GM23248 (cell line): ENCODE results near the gene CACNB2. TPM values are rescaled to one million over a fixed set of nuclear protein-coding genes. Genes with fewer than 3 reads are reported as not detected.

Experiments used
- DNase-seq: peaks from one replicate; pipeline ENCODE4 v3.0.0-alpha.2; 2015
- H2AFZ ChIP-seq: fragments of 200-600 bp; sonication (generic); 2 replicates; pipeline ENCODE4 v1.6.1; 2016; ENCODE audit warnings: antibody characterized with exemption
- H3F3A ChIP-seq: fragments of 200-600 bp; sonication (generic); 2 replicates; pipeline ENCODE4 v1.6.1; 2016; ENCODE audit warnings: mild to moderate bottlenecking, antibody characterized with exemption, mixed run types; ENCODE audit not compliant: insufficient read depth
- H3K27ac ChIP-seq: fragments of 200-600 bp; sonication (generic); 2 replicates; pipeline ENCODE4 v1.5.1; 2016; ENCODE audit warnings: mild to moderate bottlenecking
- H3K27me3 ChIP-seq: fragments of 200-600 bp; sonication (generic); replicated peaks from 2 replicates; pipeline ENCODE4 v1.6.1; 2016; ENCODE audit warnings: mild to moderate bottlenecking; ENCODE audit not compliant: insufficient read depth
- H3K36me3 ChIP-seq: fragments of 200-600 bp; sonication (generic); 2 replicates; pipeline ENCODE4 v1.6.1; 2016; ENCODE audit warnings: low read depth, mild to moderate bottlenecking
- H3K4me1 ChIP-seq: fragments of 200-600 bp; sonication (generic); 2 replicates; pipeline ENCODE4 v1.6.1; 2016; ENCODE audit warnings: mild to moderate bottlenecking; ENCODE audit not compliant: insufficient read depth
- H3K4me2 ChIP-seq: fragments of 200-600 bp; sonication (generic); one replicate; pipeline ENCODE4 v1.6.1; 2016; ENCODE audit warnings: mild to moderate bottlenecking; ENCODE audit not compliant: unreplicated experiment
- H3K4me3 ChIP-seq: fragments of 200-600 bp; sonication (generic); 2 replicates; pipeline ENCODE4 v1.5.1; 2016; ENCODE audit warnings: mild to moderate bottlenecking
- H3K79me2 ChIP-seq: fragments of 200-600 bp; sonication (generic); 2 replicates; pipeline ENCODE4 v1.6.1; 2016; ENCODE audit warnings: mild to moderate bottlenecking; ENCODE audit not compliant: insufficient read depth
- H3K9ac ChIP-seq: fragments of 200-600 bp; sonication (generic); 2 replicates; pipeline ENCODE4 v1.6.1; 2016; ENCODE audit warnings: mild to moderate bottlenecking
- H3K9me2 ChIP-seq: fragments of 200-600 bp; sonication (generic); 2 replicates; pipeline ENCODE4 v1.6.1; 2016; ENCODE audit warnings: mixed run types, mild to moderate bottlenecking, moderate library complexity; ENCODE audit not compliant: insufficient read depth
- H3K9me3 ChIP-seq: fragments of 200-600 bp; sonication (generic); one replicate; pipeline ENCODE4 v1.6.1; 2017; ENCODE audit warnings: low read depth
- H4K20me1 ChIP-seq: fragments of 200-600 bp; sonication (generic); 2 replicates; pipeline ENCODE4 v1.6.0; 2016; ENCODE audit not compliant: insufficient read depth
- EZH2 ChIP-seq: fragments of 200-600 bp; sonication (generic); IDR thresholded peaks from 2 replicates; pipeline ENCODE4 v1.6.1; 2018; ENCODE audit warnings: antibody characterized with exemption, mild to moderate bottlenecking; ENCODE audit not compliant: insufficient read depth, poor library complexity, severe bottlenecking
- EZH2phosphoT487 ChIP-seq: fragments of 200-600 bp; sonication (generic); IDR thresholded peaks from 2 replicates; pipeline ENCODE4 v1.6.1; 2018; ENCODE audit warnings: antibody characterized with exemption, moderate library complexity, mild to moderate bottlenecking, low read depth; ENCODE audit not compliant: insufficient read depth
- WGBS, 2 experiments: methylation state at CpG; one replicate each; pipeline ENCODE4 v1.1.6; 2015 to 2017; ENCODE audit warnings: low lambda C conversion rate in 2 of 2, low coverage in 1 of 2; ENCODE audit errors: missing lambda C conversion rate in 2 of 2; 5-methylcytosine and 5-hydroxymethylcytosine counted together
- in situ Hi-C: fragments of 300-500 bp; cut with MboI; formaldehyde crosslinking; loops from 2 replicates; pipeline ENCODE4 v1.15.0; 2020
- polyA plus RNA-seq: library from polyadenylated mRNA; unstranded; fragments of >200 nt; fragmentation: Nextera tagmentation; extraction: Ambion mirVana; gene quantifications from 2 replicates; pipeline ENCODE4 v1.2.1, GENCODE V29; 2016
- total RNA-seq: library from RNA; depleted of rRNA; stranded (reverse); fragments of >200 nt; shearing (Covaris generic); gene quantifications from 2 replicates; pipeline ENCODE4 v1.2.3, GENCODE V29; 2014

Gene CACNB2
- total and polyA plus RNA-seq, 2 experiments from 2014 or later = 0.31 to 0.32 TPM

DNA sequence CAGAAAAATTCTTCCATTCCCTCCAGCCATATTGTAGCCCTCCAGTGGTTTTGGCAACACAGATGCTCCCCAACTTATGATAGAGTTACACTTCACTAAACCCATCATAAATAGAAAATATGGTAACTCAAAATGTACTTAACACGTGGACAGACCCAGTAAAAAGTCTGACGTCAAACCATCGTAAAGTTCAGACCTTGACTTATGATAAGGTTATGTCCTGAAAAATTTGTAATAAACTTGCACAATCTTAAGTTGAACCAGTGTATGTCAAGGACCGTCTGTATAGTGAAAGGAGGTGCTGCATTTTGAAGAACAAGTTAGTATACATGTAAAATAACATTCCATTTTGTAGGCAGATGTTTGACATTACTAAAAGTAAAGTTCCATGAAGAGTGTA, 368.4 kb downstream of the CACNB2 start:
- TF ChIP-seq EZH2 = no peak
- TF ChIP-seq EZH2phosphoT487 = no peak
- Histone ChIP-seq H3K79me2 (no peaks in the 10 kb centered on the region), H3K4me3 (no peak overlapping the region), H2AFZ (no peak overlapping the region), H3K27me3 (no peaks in the 10 kb centered on the region), H3K9ac (no peak overlapping the region), H3F3A (no peaks in the 10 kb centered on the region), H3K27ac (no peak overlapping the region), H3K9me2 (0 out of 2 replicates have a peak, but pooled peaks cover 4% of the 10 kb centered on the region), H3K4me2 (no peak overlapping the region), H3K36me3 (no peaks in the 10 kb centered on the region), H3K4me1 (no peaks in the 10 kb centered on the region; the same call in 1 of the 2 replicates), H3K9me3 (no peaks in the 10 kb centered on the region), H4K20me1 (no peaks in the 10 kb centered on the region)
- no peak for DNase-seq
- in situ Hi-C loops = no loop called here
- WGBS, 2 experiments = 60 to 67% methylated on average over 4 of the region's 4 CpGs

DNA sequence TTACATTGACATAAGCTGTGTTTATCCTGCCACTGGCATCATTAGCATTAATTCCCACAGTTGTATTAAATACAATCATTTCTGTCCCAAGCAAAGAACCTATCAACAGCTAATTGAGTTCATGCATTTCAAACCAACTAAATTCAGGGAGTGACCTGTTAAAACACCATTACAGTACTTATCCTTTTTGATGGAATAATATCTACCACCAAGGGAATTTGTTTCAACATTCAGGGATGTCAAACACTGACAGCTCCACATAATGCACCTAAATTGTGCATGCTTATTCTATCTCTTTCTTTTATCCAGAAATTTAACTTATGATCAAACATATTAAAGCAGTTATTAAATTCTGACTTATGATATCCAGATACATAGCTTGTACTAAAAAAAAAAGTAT, 374.3 kb downstream of the CACNB2 start:
- in situ Hi-C loops = no loop called here
- H2AFZ ChIP-seq = no peak overlapping the region
- H3K9me2 ChIP-seq = 0 out of 2 replicates have a peak, but pooled peaks cover 4% of the 10 kb centered on the region
- H3K27me3 ChIP-seq = no peaks in the 10 kb centered on the region
- no peak overlapping the region for H3K4me3 ChIP-seq
- no peak for DNase-seq
- H3K4me2 ChIP-seq = no peak overlapping the region
- H3K36me3 ChIP-seq = no peaks in the 10 kb centered on the region
- H3K9ac ChIP-seq = no peak overlapping the region
- TF ChIP-seq EZH2phosphoT487 (no peak), EZH2 (no peak)
- H3K9me3 ChIP-seq = no peaks in the 10 kb centered on the region
- no peak overlapping the region for H3K27ac ChIP-seq
- H3F3A ChIP-seq = no peaks in the 10 kb centered on the region
- no peaks in the 10 kb centered on the region for H3K4me1 ChIP-seq
- H3K79me2 ChIP-seq = no peaks in the 10 kb centered on the region
- H4K20me1 ChIP-seq = no peaks in the 10 kb centered on the region

DNA sequence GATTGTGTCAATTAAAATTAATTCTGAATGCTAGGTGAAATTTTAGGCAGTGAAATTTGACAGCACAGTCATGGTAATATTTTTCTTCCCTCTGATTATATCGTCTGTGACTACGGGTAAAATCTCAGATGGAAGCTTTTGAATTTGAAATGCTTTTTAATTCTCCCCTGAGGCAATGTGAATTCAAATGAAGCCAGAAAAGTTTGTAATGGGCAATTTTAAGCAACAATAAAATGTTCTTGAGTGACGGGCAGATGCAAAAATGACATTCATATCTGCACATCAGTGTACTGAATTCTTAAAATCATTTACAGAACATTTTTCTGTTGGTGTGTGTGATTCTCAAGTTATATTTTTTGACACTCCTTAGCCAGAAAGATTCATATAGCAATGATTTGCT, 376.6 kb downstream of the CACNB2 start:
- Histone ChIP-seq H3K4me3 (no peak overlapping the region), H3K9me3 (no peaks in the 10 kb centered on the region), H3F3A (no peaks in the 10 kb centered on the region), H3K9me2 (0 out of 2 replicates have a peak, but pooled peaks cover 4% of the 10 kb centered on the region), H3K9ac (no peak overlapping the region), H4K20me1 (no peaks in the 10 kb centered on the region), H3K27me3 (no peaks in the 10 kb centered on the region), H3K4me1 (no peaks in the 10 kb centered on the region), H3K79me2 (no peaks in the 10 kb centered on the region), H2AFZ (no peak overlapping the region), H3K4me2 (no peak overlapping the region), H3K36me3 (no peaks in the 10 kb centered on the region), H3K27ac (no peak overlapping the region)
- TF ChIP-seq EZH2phosphoT487 (no peak), EZH2 (no peak)
- in situ Hi-C loops = no loop called here
- WGBS, 2 experiments = 63 to 68% methylated on average over 3 of the region's 3 CpGs
- DNase-seq = no peak

DNA sequence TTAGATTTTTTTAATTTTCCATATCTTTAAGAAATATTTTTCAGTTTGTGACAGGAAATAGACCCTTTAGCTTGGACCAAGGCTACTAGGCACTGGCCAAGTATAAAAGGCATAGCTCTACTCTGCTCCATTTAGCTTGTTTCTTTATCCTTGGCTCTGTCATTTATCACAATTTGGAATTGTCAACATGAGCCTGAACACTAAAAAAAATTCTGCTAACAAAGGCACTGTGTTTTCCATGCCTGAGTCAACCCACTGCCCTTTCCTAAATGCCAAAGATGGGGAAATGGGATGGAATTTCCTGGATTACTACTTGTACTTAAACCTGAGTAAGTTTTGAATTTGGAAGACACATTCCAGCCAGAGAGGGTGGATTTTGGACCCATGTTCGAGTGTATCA, 382.8 kb downstream of the CACNB2 start:
- in situ Hi-C loops = loop anchor here (10.0 kb wide), 1 partner anchor 72 kb away; no protein-coding TSS in a partner anchor
- Histone ChIP-seq H2AFZ (0 out of 2 replicates have a peak overlapping the region, but pooled peaks have one; percentile 38), H4K20me1 (no peaks in the 10 kb centered on the region), H3K4me2 (peak overlapping the region; percentile 10), H3K36me3 (no peaks in the 10 kb centered on the region), H3K9ac (no peak overlapping the region), H3K9me3 (no peaks in the 10 kb centered on the region), H3K9me2 (no peaks in the 10 kb centered on the region), H3K4me3 (no peak overlapping the region), H3K27ac (no peak overlapping the region), H3F3A (0 out of 2 replicates have a peak, but pooled peaks cover 3% of the 10 kb centered on the region), H3K79me2 (no peaks in the 10 kb centered on the region), H3K4me1 (peaks cover 10% of the 10 kb centered on the region), H3K27me3 (no peaks in the 10 kb centered on the region)
- peak; percentile 25 for DNase-seq
- WGBS, 2 experiments = 3 to 13% methylated on average over 1 of the region's 1 CpG
- TF ChIP-seq EZH2 (no peak), EZH2phosphoT487 (no peak)

DNA sequence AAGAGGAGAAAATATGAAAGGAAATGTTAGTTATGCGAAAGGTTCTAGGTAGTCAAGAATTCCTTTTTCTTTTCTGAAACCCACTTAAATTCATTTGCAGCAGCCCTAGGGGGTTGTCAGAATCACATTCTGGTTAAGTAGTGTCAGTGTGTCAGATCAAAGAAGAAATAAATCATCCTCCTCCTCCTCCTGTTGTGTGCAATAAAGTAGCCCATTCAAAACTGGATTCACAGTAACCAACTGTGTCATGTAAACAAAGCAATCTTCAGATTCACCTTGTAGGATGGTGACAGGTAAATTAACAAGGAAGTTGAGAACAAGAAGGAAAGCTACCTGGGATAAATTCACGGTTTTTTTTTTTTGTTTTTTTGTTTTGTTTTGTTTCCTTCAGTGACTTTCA, 383.6 kb downstream of the CACNB2 start:
- no peaks in the 10 kb centered on the region for H4K20me1 ChIP-seq
- no peaks in the 10 kb centered on the region for H3K27me3 ChIP-seq
- H3K4me2 ChIP-seq = no peak overlapping the region
- H2AFZ ChIP-seq = no peak overlapping the region
- H3K79me2 ChIP-seq = no peaks in the 10 kb centered on the region
- no peak for DNase-seq
- H3K36me3 ChIP-seq = no peaks in the 10 kb centered on the region
- 95 to 98% methylated on average over 2 of the region's 2 CpGs for WGBS, 2 experiments
- no peak overlapping the region for H3K27ac ChIP-seq
- H3K4me1 ChIP-seq = peaks cover 10% of the 10 kb centered on the region
- no peak overlapping the region for H3K9ac ChIP-seq
- H3K9me3 ChIP-seq = no peaks in the 10 kb centered on the region
- in situ Hi-C loops = loop anchor here (10.0 kb wide), 1 partner anchor 71 kb away; no protein-coding TSS in a partner anchor
- TF ChIP-seq EZH2phosphoT487 (no peak), EZH2 (no peak)
- H3K9me2 ChIP-seq = no peaks in the 10 kb centered on the region
- H3K4me3 ChIP-seq = no peak overlapping the region
- 0 out of 2 replicates have a peak, but pooled peaks cover 3% of the 10 kb centered on the region for H3F3A ChIP-seq
